Ureter (tissue), 1 donor: ENCODE data around the gene VOPP1. TPM values are rescaled to one million over a fixed set of nuclear protein-coding genes. Genes with fewer than 3 reads are reported as not detected.

Experiments
- DNase-seq: peaks from one replicate; pipeline ENCODE4 v3.0.0-alpha.2; 2020; ENCODE audit warnings: low spot score
- total RNA-seq: library from RNA; stranded (reverse); gene quantifications from one replicate; pipeline ENCODE4 v1.2.4, GENCODE V29; 2023
- donor health status: DM: yes; HTN: yes; CAD: no.

VOPP1 gene
- total RNA-seq, 1 donor from 2014 or later = 47.1 TPM

DNA sequence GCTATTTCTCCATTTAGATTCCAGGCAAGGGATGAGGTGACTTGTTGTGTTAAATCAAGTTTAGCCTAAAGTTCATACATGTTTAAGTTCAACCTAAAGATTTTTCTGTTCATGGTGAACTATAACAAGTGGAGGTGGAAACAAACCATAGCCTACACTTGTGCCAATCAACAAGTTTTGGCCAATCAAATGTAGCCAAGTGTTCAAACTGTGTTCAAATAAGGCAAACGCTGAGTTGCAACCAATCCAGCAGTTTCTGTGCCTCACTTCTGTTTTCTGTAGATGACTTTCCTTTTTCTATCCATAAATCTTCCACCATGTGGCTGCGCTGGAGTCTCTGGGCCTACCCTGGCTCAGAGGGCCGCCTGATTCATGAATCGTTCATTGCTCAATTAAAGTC is 4.5 kb upstream of the VOPP1 start:
- DNase-seq = no peak

DNA sequence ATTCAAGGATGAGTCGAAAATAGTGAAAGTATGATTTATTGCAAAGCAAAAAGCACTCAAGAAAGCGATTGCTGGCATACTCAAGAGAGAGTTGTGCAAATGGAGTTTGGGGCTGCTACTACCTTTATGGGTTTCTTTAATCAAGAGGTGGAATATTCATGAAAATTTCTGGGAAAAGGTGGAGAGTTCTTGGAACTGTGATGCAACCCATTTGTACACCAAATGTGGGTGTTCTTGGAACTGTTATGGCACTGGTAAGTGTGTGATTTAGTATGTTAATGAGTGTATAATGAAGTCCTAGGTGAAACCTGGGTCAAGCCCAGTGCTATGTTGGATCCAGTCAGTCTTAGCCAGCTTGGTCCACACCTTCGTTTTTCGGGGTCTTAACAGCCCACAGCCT is 3.4 kb upstream of the VOPP1 start:
- DNase-seq = no peak

DNA sequence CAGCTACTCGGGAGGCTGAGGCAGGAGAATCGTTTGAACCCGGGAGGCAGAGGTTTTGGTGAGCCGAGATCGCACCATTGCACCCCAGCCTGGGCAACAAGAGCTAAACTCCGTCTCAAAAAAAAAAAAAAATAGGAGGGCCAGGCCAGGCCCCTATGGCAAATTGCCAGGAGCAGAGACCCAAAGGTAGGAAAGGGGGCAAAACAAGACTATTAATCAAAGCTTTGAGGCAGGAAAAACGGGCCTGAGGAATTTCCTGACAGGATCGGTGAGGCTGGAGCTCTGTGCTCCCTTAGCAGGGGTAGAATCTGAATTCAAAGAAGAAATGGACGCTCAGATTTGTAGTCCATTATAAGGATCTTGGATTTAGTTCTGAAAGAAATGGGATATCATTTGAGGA is 2.8 kb upstream of the VOPP1 start:
- DNase-seq = no peak

DNA sequence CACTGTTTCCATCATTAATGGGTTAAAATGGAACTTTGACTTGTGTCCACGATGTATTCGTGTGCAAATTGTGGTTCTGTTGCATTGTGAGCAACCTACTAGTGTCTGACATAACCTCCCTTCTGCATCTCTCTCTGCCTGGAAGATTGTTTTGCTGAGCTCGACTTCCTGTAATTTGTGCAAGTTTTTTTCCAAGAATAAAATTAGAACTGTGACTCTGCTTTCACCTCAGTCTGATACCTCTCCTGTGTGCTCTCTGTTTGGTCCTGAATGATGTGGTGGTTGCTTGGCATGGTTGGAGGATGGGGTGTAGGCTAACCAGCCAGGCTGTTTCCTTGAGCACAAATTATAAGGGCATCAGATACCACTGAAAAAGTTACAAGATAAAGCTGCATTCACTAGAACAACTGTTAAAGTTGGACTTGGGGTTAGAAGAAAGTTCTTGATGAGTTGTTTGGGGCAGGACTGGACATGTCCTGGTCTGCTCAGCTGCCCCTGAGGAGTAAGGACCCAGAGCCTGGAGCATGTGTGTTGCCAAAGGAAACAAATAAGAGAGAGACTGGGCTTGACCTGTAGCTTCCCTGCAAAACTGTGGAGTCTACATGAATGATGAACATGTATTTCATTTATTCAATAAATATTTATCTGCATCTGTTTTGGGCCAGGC is 1.9 kb upstream of the VOPP1 start:
- DNase-seq = peak; percentile 43

DNA sequence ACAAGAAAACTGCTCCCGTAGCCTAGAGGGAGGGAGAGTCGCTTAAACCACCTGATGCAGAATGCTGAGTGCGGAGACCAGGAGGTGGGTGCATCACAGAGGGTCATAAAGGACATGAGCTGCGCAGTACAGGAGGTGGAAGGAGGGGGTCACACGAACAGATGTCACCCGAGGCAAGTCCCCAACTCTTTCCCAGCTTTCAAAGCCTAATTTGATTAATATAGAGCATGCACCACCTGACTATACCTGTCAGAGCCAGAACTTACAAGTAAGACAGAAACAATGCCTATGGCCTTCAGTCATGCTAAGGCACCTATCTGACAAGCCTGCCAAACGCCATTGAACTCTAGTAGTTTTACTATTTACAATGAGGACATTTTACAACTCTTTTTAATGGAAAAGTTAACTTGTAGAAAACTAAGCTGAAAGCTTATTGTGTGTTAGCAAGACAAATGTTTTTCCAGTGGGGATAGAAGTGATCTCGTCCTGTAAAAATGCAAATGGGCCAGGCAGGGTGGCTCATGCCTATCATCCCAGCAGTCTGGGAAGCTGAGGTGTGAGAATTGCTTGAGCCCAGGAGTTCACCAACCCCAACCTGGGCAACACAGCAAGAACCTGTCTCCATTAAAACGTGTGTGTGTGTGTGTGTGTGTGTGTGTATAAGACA is 1.1 kb upstream of the VOPP1 start:
- peak; percentile 29 for DNase-seq

DNA sequence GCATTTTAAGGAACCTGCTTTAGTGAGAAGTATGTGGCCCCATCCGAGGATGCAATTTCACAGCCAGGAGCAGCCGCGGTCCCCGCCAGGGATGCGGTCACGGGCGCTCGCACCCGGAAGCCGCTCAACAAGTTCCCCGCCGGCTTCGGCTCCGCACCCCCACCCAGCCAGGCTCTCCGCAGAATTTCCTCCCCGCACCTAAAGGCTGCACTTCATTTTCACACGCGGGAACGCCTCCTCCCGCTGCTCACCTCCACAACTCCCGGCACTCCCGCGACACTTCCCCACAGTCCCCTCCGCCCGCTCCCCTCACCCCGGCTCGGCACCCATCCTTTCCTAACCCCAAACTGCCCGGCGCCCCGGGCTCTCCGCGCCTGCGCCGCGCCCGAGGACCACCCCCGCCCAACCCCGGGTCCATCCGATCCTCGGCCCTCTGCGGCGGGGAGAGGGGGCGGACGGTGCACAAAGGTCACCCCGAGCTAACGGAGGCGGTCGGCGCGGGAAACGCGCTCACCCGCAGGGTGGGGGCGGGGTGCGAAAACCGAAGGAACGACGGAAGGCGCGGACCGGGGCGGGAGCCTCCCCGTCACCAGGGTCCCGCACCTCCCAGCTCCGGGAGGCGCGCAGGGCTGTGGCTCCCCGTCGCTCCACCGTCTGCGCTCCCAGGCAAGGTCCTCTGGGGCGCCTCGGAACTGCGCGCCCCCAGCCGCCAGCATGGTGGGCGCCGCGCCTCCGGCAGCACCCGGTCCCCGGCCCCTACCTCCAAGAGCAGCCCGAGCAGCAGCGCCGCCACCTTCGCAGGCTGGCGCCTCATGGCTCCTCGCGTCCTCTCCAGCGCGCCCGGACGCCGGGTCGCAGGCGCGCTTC is 558 bp downstream of the VOPP1 start:
- peak; percentile 61 for DNase-seq

DNA sequence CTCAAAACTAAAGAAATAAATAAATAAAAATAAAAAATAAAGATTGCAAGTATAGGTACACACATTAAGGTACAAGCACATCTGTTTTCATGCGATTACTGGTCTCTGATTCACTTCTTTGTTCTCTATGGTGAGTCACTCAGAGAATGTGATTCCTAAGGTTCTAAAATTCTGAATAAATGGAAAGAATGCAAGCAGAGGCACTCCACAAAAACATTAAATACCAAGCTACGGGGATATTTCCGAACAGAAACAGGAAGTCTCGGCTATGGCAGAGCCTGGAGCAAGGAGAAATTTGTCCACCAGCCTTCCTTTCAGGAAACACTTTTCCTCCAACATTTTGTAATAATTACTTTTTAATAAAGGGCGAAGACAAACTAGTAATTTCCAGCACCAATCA is 1.4 kb downstream of the VOPP1 start:
- DNase-seq = no peak

DNA sequence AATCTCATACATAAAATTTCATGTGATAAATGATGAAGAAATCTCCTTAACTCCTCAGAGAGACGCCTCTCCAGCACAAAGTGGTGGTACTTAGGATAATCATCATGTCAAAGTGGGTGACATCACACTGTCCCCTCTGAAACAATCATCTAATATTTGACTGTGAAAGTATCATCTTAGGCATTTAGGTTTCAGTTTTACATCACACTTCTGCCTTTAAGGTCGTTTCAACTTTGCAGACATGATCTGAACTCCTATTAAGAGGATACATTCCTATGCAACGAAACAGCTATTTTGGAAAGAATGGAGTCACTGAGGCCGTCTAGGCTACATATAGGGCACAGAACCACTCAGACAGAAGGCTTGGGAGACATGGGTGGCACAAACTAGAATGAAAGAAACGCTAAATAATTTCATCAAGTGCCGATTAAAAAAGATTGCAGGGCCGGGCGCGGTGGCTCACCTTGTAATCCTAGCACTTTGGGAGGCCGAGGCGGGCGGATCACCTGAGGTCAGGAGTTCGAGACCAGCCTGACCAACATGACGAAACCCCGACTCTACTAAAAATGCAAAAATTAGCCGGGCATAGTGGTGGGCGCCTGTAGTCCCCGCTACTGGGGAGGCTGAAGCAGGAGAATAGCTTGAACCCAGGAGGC is 2.0 kb downstream of the VOPP1 start:
- no peak for DNase-seq

DNA sequence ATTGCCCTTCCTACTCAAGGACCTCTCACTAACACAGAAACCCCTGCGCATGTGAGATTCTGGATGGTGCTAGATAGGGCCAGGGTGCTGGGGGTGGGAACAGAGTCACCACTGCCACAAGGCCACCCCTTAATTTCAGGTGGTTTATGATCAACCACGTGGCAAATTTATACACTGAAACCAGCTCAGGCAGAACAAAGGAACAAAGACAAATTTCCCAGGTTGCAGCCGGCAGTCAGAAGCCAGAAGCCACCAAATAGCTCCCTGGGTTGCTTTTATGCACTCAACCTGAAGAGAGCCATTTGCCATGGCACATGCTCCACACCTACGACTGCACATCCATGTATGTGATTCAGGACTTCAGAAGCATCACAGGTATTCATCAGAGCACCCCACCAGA is 2.5 kb downstream of the VOPP1 start:
- DNase-seq = no peak

DNA sequence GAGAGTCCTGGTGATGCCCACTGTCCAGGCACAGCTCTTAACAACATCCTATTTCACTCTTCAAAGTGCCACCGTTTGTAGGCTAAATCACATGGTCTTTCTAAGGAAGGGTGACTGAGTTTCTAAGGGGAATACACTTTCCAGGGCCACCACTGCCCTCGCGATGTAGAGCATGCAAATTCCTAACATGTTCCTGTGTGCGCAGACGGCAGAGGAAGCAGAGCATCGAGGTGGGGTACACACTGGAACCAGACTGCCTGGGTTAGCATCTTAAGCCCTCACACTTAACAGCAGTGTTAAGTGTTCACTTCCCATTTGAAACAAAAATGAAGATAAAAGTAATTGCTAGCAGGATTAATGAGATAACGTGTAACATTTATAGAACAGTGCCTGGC is 3.0 kb downstream of the VOPP1 start:
- no peak for DNase-seq

DNA sequence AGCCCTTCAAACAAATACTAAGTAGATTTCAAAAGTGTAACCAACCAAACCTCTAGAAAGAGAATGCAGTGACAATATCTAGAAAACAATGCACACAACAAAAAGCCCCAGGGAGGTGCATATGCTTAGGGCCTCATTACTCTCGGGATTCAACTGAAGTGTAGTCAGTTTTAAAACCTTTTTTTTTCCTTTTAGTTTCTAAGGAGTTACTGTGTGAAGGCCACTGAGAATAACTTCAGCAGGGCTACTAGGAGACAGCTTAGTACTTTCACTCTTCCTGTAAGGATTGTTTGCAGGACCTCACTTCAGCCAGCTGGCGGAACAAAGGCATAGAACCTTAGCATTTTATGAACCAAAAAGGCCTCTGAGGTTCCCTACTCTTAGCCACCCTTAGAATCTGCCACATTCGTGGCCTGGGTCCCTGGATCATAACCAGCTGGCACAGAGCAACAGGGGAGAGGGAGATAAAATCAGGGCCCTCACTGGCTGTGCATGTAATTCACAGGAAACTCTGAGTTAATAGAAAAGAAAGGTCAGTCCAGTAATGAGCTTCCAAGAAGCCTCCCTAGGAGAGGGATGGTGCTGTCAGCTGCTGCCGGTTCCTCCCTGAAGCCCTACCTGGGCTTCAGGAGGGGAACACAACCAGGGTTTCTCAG is 3.6 kb downstream of the VOPP1 start:
- peak; percentile 1 for DNase-seq

DNA sequence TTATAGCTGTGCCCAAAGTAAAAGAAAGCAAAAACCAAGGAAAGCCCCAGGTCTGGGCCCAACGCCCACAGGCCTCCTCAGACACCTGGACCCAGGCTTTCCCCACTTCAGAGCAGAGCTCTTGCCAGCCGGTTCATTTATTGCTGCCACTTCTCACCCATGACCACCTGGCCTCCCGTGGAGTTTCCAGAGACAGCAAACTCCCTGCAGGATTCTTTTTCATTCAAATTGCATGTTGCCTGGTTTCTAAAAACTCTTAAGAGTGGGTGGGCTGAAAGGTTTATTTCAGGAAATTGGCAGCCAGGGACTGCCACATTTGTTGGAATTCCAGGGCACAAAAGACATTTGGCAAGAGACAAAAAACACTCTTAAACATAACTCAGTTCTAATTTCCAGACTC is 4.7 kb downstream of the VOPP1 start:
- DNase-seq = peak; percentile 29

DNA sequence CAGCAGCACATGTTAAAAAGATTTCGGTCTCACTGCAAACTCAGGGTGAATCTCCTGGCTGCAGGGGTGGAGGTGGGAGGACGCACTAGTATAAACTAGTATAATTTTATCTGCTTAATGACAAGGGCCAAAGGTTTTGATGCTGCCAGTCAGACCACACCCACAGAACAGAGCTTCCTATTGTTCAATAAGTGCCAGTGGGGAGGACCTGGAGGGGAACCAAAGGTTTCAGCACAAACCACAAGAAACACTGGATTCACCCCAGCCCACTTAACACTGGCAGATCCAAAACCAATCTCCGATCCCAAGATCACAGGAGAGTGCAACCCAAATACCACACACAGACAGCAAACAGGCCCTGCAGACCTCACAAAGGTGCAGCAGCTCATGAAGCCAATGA is 6.6 kb downstream of the VOPP1 start:
- DNase-seq = no peak

DNA sequence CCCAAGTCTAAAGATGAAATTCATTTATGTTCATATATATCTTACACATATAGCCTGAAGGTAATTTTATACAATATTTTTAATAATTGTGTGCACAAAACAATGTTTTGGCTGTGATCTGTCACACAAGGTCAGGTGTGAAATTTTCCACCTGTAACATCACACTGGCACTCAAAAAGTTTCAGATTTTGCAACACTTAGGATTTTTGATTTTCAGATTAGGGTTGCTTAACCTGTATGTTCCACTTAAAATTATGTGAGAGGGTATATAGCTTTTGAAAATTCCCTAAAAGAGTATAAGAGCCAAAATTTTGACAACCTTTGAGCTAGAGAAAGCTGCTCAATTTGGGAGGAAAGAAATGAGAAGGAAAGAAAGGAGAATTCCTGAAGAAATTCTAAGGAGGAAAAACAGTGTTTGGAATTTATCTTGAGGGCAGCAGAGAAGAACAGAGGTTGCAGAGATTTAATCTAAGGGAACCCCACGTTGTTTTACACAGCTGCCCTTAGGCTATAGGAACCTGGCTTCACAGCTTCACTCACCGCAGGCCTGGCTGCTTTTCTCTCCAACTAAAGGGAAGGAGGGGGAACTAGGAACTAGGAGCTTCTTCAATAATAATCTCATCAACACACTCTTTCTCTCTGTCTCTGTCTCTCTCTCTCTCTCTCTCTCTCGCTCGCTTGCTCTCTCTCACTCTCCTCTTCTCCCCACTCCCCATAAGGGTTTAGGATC is 8.5 kb downstream of the VOPP1 start:
- no peak for DNase-seq

DNA sequence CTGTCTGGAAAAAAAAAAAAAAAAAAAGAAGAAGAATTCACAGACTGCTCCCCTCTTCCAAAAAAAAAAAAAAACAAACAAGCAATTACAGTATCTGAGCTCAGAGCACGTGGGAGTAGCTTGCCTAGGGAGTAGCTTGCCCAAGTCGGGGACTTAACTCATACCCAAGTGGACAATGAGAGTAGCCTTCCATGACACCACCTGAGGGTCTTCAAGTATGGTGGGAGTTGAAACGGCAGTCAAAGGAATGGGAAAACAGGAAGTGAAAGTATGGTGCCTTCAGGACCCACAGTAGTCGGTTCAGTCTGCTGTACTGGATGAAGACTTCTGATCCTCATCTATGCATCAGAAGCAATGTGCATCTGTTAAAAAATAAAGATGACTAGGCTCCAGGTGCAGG is 10.6 kb downstream of the VOPP1 start:
- DNase-seq = no peak

DNA sequence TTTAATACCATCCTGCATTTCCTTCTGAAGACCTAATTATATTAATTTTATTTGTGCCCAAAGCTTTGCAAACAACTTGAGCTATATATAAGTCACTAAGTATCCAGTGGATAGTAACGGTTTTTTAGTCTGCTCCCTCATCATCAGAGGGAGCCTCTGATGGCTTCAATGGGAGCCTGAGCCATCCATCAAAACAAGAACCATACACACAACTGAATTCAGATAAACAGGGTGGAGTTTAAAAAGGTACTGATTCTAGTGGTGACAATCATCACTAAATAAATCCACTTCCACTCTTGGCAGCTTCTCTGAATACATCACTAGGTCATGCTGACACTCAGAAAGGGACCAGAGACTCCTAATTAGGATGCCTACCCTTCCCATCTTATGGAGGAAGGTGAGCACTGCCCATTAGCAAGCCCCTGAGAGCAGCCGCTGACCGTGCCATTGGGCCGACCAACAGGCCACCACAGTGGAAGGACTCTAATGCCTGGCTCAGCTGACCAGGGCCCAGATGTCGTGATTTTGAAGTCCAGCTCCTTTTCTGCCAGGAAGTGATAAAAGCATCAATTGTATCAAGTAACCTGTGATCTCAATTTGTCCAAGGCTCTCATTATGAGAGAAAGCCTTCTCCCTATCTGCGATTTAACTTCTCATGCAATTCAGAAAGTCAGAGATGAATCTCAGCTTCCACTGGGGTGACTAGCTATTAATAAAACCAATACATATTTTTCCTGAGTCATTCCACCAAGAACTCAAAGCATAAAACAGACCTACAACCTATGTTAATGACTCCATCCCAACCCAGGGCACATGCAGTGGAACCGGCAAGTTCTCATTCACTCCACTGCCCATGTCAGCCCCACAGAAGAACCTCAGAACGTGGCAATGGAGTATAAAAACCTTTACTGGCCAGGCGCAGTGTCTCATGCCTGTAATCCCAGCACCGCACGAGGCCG is 13.1 kb downstream of the VOPP1 start:
- no peak for DNase-seq

DNA sequence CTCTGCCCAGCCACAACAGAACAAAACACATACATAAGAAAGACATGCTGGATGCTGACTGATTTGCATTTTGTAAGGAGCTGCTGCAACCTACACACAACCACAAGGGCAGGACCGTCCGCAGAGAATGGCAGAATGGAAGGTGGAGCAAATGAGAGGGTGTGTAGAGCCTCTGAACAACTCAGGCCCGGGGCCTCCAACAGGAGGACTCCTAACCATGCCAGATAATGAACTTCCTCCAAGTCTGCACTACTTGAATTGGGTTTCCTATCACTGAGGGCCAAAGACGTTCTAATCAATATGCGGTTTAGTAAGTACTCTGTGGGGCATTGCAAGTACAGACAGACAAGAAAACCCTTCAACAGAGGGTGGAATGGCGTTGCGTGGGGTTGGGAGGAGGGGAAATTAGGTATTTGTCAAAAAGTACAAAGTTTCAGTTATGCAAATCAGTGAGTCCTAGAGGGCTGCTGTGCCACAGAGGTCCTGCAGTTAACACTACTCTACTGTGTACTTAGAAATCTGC is 14.6 kb downstream of the VOPP1 start:
- no peak for DNase-seq

DNA sequence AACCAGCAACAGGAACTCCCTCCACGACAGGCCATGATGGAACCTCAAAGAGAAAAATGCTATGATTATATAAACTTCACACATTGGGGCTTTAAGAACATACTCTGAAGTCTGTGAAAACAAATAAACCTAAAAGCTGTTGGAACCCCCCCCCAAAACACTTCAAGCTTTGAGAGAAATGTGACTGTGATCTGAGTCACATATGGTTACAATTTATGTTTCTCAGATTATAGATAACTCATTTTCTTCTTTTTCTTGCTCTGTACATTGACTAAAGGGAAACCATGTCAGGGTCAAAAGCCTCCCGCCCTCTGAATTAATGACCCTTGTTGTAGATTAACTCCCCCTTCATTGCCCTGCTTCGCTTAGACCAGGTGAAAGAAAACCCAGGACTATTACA is 15.8 kb downstream of the VOPP1 start:
- no peak for DNase-seq

DNA sequence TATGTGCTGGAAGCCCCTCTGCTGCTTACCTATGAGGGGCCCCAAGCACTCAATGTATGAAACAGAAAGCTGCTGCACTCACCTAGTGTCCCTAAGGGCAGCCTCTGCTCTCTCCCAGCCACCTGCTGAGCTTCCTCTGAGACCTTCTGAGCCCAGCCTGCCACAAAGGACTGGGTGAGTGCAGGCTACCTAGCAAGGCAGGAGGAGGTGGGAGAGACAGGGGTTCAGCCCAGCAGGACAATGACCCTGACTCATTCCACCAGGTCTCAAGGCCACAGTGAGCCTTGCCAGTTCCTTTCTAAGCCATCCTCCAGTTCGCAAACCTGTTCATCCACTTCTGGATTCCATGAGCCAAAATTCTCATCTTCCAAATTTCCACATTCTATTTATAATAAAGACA is 16.3 kb downstream of the VOPP1 start:
- DNase-seq = no peak

DNA sequence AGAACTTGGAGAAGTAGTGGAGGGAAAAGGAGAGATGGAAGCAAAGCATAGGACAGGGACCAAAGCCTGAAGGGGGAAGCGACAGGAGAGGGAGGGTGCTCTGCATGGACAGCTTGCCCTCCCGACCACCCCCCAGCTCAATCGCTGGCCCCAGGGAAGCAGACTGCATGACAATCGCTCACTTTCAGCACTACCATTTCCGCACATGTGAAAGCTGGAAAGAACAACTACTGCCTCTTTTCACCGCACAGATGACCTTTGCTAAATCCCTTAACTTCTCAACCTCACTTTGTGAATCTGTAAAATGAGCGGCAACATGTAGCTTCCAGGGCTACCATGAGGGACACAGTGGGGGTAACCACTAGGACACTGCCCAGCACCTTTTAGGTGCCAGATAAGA is 17.1 kb downstream of the VOPP1 start:
- no peak for DNase-seq
